HG03558 (cell line): Measurements from ENCODE around the gene NDUFA3.
A peak's percentile ranks its signal among the peaks of the same experiment; 100 is the strongest.

Experiments
- ATAC-seq: cut with Tn5 transposase; IDR thresholded peaks from one replicate; pipeline ENCODE4 v1.9.1; 2021; ENCODE audit warnings: moderate number of reproducible peaks; ENCODE audit not compliant: unreplicated experiment; ENCODE audit errors: extremely low read depth

The NDUFA3 gene

DNA sequence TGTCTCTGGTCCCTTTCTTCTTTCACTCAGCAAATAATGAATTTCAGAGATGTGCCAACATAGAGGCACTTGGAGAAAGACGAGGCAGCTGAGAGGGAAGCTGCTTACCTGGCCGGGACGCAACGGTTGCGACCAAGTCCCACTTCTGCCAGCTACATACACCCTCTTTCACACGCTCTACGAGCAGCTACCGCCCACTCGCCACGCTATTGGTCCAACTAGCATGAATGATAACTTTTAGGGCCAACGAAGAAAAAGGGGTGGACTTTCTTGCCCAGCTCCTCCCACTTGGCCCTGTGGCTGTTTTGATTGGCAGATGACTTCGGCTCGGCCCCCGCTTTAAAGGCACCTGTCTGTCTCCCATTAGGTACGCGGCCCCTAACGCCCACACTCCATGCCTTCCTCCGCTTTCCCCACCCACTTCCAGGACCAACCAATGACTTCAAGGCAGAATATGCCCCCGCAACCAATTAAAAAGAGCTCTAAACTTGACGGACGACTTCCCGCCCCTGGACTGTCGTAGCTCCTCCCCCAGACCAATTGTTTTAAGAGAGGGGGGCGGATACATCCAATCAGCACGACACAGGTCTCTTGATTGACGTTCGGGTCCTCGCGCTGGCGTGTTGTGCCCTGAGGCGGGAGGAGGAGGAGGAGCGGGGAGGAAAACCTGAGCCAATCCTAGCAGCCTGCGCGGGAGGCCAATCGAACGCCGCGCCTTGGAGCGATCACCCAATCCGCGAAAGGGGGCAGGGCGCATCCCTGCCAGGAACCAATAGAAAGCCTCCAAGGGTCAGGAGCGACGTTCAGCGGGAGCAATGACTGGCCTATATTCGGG lies 34.4 kb downstream of the NDUFA3 start:
- ATAC-seq, result peak; percentile 64

DNA sequence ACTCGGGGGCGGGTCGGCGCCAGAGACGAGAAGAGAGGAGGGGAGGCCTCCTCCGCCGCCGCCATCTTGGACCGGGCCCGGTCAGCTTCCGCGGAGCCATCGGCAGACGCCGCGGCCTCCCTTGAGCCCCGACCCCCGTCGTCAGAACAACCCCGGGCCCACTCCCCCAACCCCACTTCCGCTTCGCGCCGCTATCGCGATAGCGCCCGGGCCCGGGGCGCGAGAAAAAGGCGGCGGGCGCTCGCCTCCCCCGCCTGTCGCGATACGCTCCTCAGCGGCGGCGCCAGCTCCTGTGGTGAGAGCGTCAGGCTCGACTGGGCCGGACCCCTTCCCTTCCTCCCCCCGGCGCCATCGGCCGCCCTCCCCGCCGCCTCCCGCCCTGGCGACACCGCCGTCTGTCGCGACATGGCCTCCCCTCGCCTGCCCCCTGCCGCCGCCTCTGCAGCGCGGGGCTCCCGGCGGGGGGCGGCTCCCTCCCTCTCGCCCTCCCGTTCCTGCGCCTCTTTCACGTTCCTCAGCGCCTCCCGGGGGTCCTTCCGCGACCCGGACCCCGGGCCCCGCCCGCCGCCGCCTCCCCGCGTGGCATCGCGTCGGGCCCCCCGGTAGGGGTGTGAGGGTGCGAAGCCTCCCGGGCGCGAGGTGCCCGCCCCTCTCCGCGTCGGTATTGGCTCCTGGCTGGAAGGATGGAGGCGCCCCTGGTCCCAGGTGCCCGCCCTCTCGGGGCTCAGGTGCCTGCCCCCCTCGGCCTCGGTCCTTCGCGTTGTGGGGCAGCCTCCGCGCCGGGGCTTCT lies 35.2 kb downstream of the NDUFA3 start, which contains the start of gene CNOT3:
Gene CNOT3 (plus strand): TSS at position 64 of the 790 bp plus-strand sequence. CDS start 5,217 bp downstream, outside the sequence.
- no peak for ATAC-seq

DNA sequence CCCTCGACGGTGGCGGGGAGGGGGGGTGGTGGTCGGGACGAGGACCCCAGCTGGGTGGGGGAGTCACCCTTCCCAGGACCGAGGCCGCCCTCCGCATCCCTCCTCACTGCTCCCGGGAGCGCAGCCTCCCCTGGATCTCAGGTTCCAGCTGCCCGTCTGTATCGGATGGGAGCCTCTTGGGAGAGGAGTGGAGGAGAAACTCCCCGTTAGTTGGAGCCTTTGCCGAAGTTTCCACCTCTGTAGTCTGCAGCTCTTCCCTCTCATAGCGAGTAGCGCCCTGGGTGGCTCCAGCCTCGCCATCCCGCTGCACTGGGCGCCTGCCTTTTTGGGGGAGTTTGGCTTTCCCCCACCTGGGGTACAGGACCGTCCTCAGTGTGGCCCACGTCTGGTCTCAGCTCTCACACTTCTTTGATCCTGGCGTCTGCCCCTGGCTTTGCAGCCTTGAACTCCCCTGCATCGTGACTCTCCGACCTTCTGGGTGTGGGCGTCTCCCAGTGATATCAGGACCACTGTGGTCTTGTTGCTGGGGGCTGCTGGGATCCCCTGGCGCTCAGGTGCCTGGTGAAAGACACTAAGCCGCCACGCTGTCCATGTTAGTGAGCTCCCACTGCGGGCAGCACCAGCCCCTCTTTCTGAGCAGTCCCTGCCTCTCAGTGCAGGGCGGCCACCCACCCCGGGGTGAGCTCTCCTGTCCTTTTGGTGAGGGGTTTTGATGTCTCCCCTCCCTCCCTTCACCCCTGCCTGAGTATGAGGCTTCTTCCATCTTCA lies 36.0 kb downstream of the NDUFA3 start:
- no peak for ATAC-seq

DNA sequence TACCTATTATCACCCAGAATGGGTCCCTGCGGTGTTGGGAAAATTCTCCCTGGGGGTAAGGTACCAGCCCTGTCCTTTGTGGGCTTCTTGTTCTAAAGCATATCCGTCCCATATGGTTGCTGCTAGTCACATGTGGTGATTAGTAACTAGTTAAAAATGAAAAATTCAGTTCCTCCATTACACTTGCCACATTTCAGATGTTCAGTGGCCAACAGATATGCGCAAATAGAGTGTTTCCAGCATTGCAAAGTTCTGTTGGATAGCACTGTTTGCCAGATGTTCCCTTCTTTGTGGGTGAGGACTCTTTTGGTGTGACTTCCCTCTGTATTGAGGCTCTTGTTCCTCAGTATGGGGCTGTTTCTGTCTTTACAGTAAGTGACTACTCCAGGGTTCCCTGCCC lies 38.7 kb downstream of the NDUFA3 start:
- no peak for ATAC-seq

DNA sequence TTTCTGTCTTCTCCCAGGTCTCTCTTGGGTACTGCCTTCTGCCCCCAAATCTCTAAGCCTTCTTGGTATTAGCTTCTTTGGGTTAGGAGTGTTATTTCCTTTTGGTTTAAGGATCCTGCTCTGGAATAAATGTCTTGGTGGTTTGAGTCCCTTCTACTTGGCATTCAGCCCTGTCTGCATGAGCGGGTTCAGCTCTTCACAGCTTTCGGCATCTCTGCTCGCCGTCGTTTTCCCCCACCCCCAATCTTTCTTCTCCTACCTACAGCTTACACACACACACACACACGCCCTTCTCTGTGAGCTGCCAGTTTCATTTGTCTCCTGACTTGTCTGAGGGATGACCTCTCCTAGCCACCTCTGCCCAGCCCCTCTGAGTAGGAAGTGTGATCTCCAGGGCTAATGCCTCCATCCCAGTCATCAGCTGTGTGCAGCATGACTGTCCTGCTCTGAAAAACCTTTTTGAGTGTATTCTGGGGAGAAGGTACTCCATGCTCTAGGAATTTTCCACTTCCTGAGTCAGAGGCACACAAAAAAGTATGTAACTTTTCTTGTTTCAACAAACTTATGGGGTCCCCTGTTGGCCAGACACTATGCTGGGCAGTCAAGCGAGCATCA lies 39.6 kb downstream of the NDUFA3 start:
- no peak for ATAC-seq

DNA sequence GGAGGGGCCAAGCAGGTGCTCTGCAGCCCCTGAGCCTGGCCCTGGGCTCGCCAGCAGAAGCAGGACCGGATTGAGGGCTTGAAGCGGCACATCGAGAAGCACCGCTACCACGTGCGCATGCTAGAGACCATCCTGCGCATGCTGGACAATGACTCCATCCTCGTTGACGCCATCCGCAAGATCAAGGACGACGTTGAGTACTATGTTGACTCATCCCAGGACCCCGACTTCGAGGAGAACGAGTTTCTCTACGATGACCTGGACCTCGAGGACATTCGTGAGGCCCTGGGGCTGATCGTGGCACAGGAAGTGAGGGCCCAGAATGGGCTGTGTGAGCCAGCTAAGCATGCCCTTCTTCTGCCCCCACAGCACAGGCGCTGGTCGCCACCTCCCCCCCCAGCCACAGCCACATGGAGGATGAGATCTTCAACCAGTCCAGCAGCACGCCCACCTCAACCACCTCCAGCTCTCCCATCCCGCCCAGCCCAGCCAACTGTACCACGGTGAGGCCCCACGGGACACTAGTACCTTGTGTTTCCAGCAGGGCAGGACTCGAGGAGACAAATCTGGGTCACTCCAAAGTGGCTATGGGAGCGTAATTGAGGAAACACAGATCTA lies 43.0 kb downstream of the NDUFA3 start:
- ATAC-seq, result no peak

DNA sequence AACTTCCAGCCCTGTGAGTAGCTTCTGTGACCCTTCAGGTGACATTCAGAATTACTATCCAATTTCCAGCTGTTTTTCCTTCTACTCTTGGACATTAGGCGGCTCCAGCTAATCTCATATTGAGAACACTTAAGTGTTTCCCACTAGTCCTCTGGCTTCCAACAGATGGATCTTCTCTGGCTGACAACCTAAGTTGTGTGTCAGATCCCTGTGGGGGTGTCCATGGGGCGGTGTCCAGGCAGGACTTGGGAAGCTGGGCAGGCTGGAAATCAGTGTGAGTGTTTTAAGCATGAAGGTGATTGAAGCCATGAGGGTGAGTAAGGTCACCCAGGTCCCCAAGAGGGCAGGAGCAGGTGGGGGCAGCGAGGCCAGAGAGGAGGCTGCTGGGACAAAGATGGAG lies 45.0 kb downstream of the NDUFA3 start:
- no peak for ATAC-seq

DNA sequence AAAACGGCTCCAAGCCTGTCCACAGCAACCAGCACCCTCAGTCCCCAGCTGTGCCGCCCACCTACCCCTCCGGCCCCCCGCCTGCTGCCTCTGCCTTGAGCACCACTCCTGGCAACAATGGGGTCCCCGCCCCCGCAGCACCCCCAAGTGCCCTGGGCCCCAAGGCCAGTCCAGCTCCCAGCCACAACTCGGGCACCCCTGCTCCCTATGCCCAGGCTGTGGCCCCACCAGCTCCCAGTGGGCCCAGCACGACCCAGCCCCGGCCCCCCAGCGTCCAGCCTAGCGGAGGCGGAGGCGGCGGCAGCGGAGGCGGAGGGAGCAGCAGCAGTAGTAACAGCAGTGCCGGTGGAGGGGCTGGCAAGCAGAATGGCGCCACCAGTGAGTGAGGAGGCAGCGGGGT lies 45.5 kb downstream of the NDUFA3 start:
- no peak for ATAC-seq

DNA sequence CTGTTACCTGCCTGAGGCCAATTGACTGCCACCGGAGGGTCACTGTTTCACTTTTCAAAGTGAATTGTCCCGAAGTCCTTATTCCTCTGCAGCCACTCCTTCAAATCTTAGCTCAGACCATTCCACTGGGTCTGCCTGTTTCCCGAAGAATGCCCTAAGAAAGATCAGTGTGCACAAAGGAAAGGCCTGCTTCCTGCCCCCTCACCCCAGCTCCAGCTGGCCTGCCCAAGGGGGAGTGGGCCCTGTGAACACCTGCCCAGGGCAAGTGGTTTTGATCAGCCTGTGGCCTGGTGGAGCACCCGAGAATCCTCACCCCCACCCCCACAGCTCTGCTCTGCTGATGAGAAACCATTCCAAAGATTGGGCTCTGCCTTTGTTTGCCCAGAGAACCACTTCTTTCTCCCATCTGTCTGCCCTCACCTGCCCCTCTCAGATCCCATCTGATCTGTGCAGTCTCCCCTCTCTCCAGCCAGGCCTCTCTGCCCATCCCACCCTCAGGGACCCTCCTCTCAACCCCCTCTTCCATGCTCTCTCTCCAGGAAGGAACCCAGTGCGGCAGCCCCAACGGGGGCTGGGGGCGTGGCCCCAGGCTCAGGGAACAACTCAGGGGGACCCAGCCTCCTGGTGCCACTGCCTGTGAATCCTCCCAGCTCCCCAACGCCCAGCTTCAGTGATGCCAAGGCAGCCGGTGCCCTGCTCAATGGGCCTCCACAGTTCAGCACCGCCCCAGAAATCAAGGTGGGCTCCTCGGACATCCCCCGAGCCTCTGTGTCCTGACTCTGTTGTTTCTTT lies 46.6 kb downstream of the NDUFA3 start:
- ATAC-seq, result no peak

DNA sequence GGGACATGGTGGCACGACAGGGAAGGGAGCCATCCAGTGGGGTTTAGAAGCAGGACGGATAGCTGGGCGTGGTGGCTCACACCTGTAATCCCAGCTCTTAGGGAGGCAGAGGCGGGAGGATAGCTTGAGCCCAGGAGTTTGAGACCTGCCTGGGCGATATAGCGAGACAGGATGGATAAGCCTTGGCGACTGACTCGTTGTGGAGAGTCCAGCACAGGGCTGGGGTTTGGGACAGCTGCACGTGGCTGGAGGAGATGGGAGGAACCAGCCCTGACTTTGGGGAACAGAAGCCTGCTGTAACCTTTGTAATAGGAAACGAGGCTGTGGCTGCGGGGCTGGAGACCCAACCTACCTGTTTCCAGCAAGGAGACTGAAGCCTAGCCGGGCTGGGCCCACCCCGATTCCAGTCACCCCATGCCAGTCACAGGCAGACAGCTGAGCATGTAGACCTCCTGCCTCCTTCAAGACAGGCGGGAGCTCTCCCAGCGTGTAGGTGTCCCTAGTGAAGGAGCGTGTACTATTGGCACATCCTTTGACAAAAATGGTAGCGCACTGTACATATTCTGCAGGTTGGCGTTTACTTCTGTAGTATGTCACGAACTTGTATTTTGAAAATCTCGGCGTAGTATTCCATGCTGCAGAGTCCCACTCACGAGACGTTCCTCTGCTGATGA lies 48.8 kb downstream of the NDUFA3 start:
- ATAC-seq, result no peak

DNA sequence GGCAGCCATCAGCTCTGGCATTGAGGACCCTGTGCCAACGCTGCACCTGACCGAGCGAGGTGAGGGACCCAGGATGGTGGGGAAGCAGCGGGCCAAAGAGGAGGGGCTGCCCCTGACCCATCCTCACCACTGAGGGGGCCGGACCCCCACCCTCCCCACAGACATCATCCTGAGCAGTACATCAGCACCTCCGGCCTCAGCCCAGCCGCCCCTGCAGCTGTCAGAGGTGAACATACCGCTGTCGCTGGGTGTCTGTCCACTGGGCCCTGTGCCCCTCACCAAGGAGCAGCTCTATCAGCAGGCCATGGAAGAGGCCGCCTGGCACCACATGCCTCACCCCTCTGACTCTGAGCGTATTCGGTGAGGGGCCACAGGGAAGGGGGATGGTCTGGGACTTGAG lies 49.6 kb downstream of the NDUFA3 start:
- no peak for ATAC-seq

DNA sequence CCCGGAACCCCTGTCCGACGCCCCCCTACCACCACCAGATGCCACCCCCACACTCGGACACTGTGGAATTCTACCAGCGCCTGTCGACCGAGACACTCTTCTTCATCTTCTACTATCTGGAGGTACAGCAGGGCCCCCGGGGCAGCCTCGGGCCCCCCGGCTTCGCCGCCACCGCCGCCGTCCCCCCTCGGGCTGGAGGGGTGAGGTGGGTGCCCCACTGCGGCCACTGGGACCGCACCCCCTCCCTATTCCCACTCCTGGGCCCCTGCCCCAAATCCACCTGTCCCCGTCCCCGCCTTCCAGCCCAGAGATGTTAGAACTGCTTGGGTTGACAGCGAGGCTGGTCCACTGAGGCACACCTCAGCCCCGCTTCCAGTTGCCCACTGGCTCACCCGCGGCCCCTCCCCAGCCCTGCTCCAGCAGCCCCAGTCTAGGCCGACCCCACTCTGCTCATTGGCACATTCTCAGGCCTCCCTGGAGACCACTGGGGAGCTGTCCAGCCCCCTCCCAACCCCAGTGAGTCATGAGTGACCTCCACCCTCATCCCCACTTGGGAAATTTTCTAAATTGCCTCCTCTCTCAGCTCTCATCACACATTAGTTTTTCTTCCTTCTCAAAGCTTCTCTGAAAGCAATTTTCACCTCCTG lies 50.3 kb downstream of the NDUFA3 start:
- no peak for ATAC-seq

DNA sequence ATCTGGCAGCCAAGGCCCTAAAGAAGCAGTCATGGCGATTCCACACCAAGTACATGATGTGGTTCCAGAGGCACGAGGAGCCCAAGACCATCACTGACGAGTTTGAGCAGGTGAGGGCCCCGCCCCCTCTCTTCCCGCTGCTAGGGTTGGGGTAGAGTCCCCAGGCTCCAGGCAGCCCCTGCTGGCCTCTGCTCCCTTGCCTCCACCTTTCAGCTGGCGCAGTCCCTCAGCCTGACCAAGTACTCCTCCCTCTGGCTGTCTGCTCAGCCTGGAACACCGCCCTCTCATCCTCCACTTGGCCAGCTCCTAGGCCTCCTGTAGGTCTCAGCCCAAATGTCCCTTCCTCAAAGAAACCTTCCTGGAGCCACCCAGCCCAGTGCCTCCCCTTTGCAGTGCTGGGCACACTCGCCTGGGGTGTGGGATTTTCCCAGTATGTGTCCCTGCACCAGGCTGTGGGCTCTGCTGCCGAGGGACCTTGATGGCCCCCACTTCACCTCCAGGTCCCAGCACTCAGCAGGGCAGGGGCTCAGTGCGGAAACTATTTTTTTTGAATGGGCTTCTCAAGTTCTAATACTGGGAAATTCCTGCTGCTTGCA lies 51.2 kb downstream of the NDUFA3 start:
- no peak for ATAC-seq

DNA sequence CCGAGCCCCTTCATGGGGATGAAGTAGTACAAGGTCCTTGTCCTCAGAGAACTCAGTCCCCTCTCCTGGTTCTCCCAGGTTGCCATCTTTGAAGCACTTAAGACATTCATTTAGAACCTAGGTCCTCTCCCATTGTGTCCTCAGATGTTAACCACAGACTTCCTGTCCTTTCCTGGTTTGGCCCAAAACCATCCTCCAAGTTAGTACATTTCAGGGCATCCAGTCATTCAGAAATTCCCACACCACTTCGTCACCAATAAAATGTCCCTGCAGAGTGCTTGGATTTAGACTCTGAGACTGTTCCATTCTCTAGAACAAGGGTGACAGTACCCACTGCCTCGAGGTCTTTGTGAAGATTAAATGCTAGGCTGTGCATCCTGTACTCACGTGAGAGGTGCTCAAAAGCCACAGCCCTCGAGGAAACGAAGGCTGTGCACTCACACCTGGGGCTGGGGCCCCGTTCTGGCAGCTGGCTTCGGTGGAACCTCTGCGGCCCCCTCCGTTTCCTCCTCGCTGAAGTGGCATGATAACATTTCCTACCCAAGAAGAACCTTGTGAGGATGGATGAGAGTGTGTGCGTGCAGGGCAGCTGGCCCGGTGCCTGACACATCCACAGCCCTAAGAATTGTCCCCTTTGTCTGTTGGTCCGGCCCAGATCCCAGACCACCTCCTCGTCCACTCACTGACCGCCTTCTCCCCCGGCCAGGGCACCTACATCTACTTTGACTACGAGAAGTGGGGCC lies 52.1 kb downstream of the NDUFA3 start:
- ATAC-seq, result no peak

DNA sequence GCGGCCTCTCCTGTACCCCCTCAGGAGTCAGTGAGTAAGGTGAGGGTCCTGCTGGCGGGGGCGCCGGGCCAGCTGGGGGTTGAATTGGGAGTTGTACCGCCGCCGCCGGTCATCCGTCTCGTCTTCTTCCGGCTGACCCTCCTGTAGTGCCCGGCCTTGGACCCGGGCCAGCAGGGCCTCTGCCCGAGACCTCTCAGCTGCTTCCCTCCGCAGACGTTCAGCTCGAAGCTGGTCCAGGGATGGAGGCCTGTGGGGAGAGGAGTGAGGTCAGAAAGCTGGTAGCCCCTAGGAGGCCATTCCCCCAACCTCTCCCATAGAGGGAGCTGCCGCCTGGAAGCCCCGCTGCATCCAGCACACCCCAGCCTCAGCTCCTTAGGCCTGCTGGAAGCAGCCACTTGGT lies 53.0 kb downstream of the NDUFA3 start:
- ATAC-seq, result no peak

DNA sequence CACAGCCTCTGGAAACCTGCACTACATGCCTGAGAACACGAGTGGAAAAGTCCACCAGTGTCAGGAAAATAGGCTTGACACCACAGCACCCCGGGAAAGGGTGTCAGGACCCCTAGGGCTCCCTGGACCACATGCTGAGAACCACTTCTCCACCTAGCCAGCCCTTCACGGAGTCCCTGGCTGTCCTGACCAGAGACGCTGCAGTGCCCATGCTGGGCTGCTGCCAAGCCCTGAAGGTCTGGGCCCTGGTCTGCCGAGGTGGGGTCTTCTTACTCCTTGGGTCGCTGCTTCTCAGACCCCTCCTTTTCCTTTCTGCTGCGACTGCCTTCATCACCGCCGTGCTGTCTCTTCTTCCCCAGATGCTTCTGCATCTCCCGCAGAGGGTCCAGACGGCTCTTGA lies 53.8 kb downstream of the NDUFA3 start:
- ATAC-seq, result no peak

DNA sequence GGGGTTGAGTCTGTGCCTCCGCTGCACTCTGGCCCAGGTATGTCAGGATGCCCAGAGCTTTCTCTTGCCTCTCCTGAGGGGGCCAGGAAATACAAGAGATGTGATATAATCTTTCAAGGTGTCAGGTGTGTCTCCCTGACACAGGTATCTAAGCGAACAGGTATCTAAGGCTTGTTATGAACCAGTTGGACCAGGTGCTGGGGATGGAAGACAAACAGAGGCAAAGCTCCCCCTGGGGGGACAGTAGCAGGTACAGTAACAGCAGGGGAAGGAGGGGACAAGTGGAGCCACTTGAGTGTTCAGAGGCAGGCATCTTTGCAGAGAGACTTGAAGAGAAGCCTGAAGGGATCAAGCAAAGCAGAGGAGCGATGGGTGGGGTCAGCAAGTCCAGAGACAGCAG lies 54.3 kb downstream of the NDUFA3 start:
- ATAC-seq, result no peak
